Right lobe of liver (tissue), 4 donors: ENCODE measurements around the gene VASN.

Experiments used
- POLR2A ChIP-seq: fragments of 450-650 bp; IDR thresholded peaks from one replicate; pipeline ENCODE4 v1.6.1; 2017; ENCODE audit warnings: antibody characterized with exemption, mild to moderate bottlenecking
- TF ChIP-seq, protein P1 (sequence below), 4 donors: fragments of 200-600 bp in 3 of 4; fragments of 450-650 bp in 1 of 4; IDR thresholded peaks; one replicate each; pipeline versions ENCODE4 v1.5.1 to v1.8.0; 2016 to 2022; ENCODE audit warnings: antibody characterized with exemption in 4 of 4, mild to moderate bottlenecking in 2 of 4
- donor health status: DM: no; HTN: no; CAD: no.
- donor health status: DM: no; HTN: no; CAD: no.
- donor health status: DM: no; HTN: yes; CAD: no.

DNA sequence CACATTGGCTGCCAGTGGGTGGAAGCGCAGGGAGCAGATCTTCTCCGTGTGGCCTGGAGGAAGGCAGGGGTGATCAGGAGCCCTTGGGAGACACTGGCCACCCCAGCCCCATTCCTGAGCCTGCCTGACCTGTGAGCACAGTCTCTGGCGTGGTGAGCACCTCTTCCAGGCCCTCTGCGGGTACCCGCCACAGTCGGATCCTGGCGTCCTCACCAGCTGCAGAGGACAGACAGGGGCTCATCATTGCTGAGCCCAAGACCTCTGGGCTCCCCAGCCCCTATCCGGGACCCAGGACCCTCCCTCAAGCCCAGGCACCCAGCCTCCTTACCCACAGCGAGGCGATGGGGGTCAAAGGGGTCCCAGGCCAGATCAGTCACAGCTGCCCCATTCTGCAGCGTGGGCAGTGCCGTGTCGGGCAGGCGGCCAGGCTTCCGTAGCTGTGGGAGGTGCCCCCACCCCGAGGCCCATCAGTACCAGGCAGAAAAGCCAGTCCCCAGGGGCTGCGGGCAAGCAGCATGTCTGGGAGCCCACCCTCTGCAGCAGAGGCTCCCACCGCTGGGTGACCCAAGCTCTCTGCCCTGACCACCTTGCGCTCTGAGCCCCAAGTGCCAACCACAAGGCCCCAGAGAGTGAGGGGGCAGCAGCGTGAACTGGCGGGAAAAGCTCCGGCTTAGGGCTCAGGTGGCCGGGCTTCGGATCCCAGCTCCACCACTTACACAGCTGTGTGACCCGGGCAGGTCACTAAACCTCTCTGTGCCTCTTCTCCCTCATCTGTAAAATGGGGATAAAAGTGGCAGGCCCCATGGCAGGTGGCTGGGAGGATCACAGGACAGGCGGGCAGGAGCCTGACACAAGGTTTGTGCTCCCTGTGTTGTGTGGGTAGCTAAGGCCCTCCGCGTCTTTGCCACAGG lies 10.4 kb upstream of the VASN start:
- no peak for TF ChIP-seq POLR2A
- TF ChIP-seq, protein P1, sequence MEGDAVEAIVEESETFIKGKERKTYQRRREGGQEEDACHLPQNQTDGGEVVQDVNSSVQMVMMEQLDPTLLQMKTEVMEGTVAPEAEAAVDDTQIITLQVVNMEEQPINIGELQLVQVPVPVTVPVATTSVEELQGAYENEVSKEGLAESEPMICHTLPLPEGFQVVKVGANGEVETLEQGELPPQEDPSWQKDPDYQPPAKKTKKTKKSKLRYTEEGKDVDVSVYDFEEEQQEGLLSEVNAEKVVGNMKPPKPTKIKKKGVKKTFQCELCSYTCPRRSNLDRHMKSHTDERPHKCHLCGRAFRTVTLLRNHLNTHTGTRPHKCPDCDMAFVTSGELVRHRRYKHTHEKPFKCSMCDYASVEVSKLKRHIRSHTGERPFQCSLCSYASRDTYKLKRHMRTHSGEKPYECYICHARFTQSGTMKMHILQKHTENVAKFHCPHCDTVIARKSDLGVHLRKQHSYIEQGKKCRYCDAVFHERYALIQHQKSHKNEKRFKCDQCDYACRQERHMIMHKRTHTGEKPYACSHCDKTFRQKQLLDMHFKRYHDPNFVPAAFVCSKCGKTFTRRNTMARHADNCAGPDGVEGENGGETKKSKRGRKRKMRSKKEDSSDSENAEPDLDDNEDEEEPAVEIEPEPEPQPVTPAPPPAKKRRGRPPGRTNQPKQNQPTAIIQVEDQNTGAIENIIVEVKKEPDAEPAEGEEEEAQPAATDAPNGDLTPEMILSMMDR (IDR thresholded peaks at IDR 0.05): no peak
